ENCODE data around the gene C19orf85.

GRCh38 chr19:55491546-55492360 is 27.2 kb upstream of the C19orf85 start:
- no peak for TF ChIP-seq CTCF (conservative IDR thresholded peaks at IDR 0.05 in 1 of 2, IDR thresholded peaks at IDR 0.05 in 1 of 2; ENCODE audit: low read depth in 1 of 2, low read length in 2 of 2)
- no peak for TF ChIP-seq EZH2 (IDR thresholded peaks at IDR 0.05; ENCODE audit: low read length, missing control alignments)

Measured in fibroblast of lung (primary cell).